Stomach (tissue), 4 donors: ENCODE data around the gene C1QBP.

Source experiments
- CTCF ChIP-seq, 7 experiments: fragments of 450-650 bp in 4 of 7; fragments of 200-600 bp in 3 of 7; sonication (generic) in 3 of 7; IDR thresholded peaks; one replicate each; pipeline ENCODE4 v1.5.1; 2016 to 2019; ENCODE audit warnings: antibody characterized with exemption in 7 of 7, control low read depth in 2 of 7, mild to moderate bottlenecking in 1 of 7
- EP300 ChIP-seq: sonication (generic); formaldehyde crosslinking; IDR thresholded peaks from one replicate; pipeline ENCODE4 v1.6.1; 2017; ENCODE audit warnings: antibody characterized with exemption
- POLR2A ChIP-seq, 4 donors: fragments of 450-650 bp; IDR thresholded peaks; one replicate each; pipeline ENCODE4 v1.6.1; 2016; ENCODE audit warnings: antibody characterized with exemption in 4 of 4, control low read depth in 2 of 4, mild to moderate bottlenecking in 1 of 4, moderate library complexity in 1 of 4

GRCh38 chr17:5467416-5467815, 28.5 kb upstream of the C1QBP start:
- TF ChIP-seq CTCF (IDR thresholded peaks at IDR 0.05) (no peak), EP300 (no peak), POLR2A (IDR thresholded peaks at IDR 0.05) (no peak)
